Activated CD4-positive, CD25-positive, alpha-beta regulatory T cell treated with anti-CD3 and anti-CD28 coated beads, Interleukin-2, amount 50 U/mL, for 72 hours (primary cell): ENCODE results near the gene LMCD1.
"Not testable (repeated sequence)": the region's sequence is repeated elsewhere in the genome, so short reads cannot be mapped to it uniquely, and the experiment has no call there.

Source experiments
- DNase-seq: peaks from one replicate; pipeline ENCODE4 v3.0.0; 2021

Gene LMCD1

GRCh38 chr3:8563146-8563545 is 61.5 kb downstream of the LMCD1 start:
- no peak for DNase-seq

DNA sequence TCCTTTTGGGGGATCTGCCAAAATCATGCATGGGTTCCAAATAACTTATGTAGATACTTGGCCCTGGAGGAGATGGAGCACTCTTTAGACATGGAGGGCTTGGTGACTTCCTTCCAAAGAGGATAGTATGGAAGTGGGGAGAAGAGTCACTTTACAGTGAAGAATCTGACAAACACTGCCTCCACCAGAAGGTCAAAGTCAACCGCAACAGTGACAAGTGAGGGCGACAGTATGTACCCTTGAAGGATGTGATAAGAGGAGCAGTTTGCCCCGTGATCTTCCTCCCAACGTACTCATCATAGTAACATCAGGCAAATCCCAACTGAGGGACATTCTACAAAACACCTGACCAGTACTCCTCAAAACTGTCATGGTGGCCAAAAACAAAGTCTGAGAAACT is 62.0 kb downstream of the LMCD1 start:
- no peak for DNase-seq

GRCh38 chr3:8565376-8565775 is 63.8 kb downstream of the LMCD1 start:
- DNase-seq = no peak

DNA sequence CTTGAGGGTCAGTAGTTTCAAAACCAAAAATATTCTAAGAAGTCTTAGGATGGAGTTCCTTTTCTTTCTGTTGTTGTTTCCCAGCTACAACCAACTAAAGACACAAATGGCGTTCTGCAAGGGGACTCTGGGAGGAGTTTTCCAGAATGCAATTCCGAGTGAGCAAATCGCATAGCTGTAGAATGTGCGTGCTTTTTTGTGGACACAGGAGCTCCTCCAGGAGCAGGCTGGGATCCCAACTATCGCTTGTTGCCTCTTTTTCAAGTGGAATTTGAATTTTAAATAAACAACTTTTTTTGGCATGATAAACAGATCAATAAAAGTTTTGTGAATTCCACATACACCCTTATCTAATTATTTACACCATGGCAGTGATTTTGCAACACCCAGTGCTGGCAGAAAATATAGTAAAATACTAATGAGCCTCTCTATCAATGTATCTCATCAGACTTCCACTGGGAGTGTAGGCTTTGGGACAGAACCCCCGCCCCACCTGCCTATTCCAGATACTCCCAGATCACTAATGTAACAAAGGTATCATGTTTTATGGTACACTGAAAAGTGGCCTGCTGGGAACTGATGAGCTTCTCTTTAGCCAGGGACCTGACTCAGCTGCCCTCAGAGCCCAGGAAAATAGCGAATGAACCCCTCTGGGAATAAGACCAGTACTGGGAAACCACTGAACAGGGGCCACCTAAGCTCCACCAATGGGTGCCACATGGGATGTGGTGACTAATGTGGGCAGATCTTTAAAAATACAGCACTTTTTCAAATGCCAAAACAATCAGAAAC is 66.4 kb downstream of the LMCD1 start:
- DNase-seq = no peak

- no peak for DNase-seq
Observed at GRCh38 chr3:8571256-8571655, 69.6 kb downstream of the LMCD1 start.

DNA sequence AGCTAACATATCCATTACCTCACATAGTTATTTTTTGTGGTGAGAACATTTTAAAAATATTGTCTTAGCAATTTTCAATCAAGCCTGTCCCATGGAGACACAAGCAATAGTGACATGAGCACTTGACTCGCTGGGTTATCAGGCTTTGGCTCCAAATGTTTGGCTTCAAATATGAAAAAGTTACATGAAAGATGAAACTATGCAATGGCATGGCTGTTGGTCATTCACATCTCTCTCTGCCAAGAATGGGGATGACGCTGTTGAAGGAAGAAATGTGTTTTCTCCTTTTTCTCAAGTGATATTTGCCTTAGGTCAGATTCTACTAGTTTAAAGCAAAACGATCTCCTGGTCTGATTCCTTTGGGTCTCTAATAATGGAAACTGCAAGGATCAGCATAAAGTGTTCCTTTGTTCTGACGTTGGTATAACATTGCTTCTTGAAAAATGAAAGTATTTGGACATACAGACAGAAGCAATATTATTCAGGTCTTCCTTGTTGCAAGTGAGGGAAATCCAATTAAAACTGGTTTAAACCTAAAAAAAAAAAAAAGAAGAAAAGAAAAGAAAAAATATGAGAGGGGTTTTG is 71.8 kb downstream of the LMCD1 start:
- no peak for DNase-seq

GRCh38 chr3:8574040-8574669 is 72.5 kb downstream of the LMCD1 start:
- DNase-seq = no peak

DNA sequence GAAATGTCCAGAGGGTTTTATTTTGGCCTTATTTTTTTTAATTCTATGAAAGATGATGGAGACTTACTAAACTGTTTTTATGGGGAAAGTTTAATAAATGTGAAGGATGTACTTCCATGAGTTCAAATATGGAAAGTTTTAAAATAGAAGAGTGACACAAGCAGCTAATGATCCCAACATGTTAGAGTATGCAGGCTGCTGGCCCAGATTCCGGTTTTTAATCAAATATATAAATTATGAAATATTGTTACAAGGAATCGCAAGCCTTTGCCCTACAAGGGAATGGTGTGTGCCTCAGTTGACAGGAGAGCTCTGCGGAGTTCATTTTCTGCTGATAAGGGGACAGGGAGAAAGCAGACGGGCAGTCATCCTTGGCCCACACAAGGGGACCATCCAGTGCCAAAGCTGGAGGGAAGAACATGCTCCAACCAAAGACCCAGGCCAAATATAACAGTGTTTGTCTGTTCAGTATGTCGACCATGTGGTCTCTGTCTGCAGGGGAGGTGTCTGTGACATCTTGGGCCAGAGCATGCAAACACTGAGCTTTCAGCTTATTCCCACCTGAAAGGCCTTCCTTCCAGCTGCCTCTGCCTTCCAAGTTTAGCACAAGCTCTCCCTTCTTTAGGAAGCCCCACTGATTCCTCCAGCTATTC is 73.2 kb downstream of the LMCD1 start:
- DNase-seq = no peak

DNA sequence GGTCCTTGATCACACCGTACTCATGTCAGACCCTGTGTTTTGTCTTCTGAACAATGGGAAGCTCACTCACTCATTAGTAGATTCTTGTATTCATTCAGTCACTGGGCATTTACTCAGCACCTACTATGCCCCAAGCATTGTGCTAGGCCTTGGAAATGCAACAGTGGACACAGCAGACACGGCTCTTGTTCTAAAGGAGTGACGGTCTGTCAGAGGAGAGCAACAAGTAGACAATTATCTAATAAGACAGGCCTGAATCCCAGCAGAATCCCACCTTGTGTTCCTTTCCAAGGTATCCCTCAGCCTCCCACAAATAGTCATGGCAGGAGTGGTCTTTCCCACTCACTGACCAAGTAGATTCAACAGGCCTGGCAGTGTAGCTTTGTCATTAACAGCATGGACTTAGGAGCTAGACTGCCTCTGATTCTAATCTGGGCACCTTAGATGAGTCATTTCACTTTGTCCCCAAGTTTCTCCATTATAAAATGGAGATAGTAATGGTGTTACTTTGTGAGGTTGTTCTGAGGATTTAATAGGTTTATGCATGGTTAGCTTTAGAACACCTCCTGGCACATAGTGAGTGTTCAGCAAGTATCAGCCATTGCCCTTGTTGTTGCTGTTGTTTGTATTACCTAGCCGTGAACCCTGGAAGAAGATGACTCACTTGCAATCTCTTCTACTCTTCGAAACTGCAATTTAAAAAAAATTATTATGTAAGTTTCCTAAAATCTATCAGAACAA is 73.9 kb downstream of the LMCD1 start:
- DNase-seq = no peak

- DNase-seq = no peak
Observed at GRCh38 chr3:8576436-8576835, 74.8 kb downstream of the LMCD1 start.

DNA sequence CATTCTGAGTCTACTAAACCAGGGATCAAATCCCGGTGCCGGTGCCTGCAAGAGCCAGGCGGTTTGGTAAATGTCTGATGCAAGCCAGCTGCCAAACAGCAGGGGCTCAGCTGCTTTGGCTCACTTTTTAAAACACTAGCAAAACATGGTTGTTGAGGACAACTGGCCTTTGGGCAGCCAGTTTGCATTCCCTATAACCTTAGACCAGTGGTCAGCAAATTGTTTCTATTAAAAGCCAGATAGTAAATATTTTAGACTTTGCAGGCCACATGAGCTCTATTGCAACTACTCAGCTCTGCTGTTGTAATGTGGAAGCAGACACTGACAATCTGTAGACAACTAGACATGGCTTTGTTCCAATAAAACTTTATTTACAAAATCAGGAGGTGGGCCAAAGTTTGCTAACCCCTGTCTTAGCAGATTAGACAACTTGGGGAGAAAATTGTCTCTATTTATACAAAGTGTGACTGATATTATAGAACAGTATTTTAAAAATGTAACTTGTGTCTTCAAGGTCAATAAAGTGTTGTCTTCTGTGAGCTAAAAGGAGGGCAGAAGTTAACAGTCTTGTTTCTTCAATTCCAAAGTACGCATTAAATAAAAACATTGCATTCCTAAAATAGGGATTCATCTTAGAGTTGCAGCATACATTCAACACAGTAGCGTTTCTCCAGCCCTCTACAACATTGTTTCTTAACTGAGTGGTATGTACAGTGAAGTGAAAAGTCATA is 75.4 kb downstream of the LMCD1 start:
- no peak for DNase-seq

DNA sequence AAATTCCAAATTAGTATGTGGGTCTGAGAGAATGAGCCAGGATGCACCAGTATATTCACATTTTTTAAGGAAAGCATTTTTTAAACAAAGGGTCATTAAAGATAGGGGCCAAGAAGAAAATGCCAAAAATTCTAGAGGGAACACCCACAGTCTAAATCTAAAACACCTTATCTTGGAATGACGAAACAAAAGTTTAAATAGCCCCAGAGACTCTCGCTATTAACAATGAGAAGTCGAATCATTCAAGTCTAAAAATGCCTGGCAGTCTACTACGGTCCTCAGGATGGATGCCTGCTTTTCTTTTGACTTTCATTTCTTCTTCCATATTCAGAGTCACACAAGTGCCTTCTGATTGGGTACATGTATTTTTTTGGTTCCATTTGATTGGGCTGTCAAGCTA is 76.7 kb downstream of the LMCD1 start:
- DNase-seq = no peak

- DNase-seq = no peak
Observed at GRCh38 chr3:8579096-8579495, 77.5 kb downstream of the LMCD1 start.

- no peak for DNase-seq
Observed at GRCh38 chr3:8579943-8580342, 78.3 kb downstream of the LMCD1 start.

GRCh38 chr3:8580434-8580833 is 78.8 kb downstream of the LMCD1 start:
- not testable (repeated sequence) for DNase-seq

DNA sequence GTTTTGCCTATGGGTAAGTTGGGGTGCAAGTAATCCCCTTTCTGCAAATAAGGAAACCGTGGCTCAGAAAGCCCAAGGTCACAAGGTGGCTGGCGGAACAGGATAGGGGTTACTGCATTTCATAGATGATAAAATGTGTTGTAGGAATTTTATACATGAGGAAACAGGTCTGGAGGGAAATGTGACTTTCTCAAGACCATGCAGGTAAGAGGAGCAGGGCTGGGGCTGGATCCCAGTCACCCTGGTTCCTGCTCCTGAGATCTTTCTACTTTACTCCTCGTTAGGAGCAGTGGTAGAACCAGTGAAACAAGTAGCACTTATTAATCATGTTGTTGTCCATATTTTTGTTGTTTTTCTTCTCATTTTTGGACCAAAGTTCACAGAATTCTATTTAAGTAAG is 79.8 kb downstream of the LMCD1 start:
- no peak for DNase-seq

- DNase-seq = no peak
Observed at GRCh38 chr3:8581806-8582445, 80.3 kb downstream of the LMCD1 start.

GRCh38 chr3:8584661-8585060 is 83.0 kb downstream of the LMCD1 start:
- DNase-seq = no peak

DNA sequence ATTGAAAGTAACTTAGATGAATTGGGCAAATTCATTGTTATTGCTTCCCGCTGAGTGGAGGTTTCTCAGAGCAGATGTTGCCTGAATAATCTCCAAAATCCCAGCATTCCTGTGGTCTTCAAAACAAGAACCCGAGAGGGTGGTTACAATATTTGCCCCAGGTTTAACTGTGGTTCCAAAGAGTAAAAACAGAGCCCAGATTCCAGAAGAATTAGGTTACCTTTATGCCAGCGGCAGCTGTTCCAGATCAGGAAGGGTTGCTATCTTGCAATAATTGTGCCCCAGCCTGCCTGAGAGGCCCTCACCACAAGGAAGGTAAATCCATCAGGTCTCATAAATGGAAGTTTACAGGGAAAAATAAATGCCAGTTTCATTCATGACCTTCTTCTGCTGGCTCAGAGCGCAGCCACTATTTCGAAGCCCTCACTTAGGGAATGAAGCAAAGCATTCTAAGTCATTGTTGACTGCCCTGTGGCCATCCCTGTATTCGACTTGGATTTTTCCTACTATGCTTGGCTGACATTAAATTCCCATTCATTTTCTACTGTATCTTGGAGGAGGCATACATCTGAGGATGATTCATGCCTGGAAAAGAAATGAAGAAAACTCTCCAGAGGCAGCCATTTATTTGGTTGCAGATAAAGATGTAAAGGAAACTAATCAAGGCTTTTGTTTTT is 88.4 kb downstream of the LMCD1 start:
- DNase-seq = no peak

- no peak for DNase-seq
Observed at GRCh38 chr3:8593021-8593827, 91.6 kb downstream of the LMCD1 start.
